SJCRH30 (cell line): ENCODE data around the gene TH. TPM values are rescaled to one million over a fixed set of nuclear protein-coding genes. Genes with fewer than 3 reads are reported as not detected.

ENCODE experiments used
- DNase-seq, 2 experiments: peaks; one replicate each; pipeline ENCODE4 v3.0.0-alpha.2; 2015 to 2020
- H3K27ac ChIP-seq: fragments of 250-450 bp; sonication (Bioruptor Pico); 2 replicates; pipeline ENCODE4 v1.5.1; 2020; ENCODE audit warnings: mild to moderate bottlenecking, moderate library complexity
- H3K27me3 ChIP-seq: fragments of 250-450 bp; sonication (Bioruptor Pico); 2 replicates; pipeline ENCODE4 v1.5.1; 2020; ENCODE audit warnings: mild to moderate bottlenecking, moderate library complexity
- H3K36me3 ChIP-seq: fragments of 250-450 bp; sonication (Bioruptor Pico); 2 replicates; pipeline ENCODE4 v1.5.1; 2020; ENCODE audit warnings: mild to moderate bottlenecking, moderate library complexity
- H3K4me1 ChIP-seq: fragments of 250-450 bp; sonication (Bioruptor Pico); 2 replicates; pipeline ENCODE4 v1.5.1; 2020; ENCODE audit warnings: mild to moderate bottlenecking, moderate library complexity
- H3K4me3 ChIP-seq: fragments of 250-450 bp; sonication (Bioruptor Pico); 2 replicates; pipeline ENCODE4 v1.5.1; 2020; ENCODE audit warnings: mild to moderate bottlenecking, moderate library complexity
- H3K9me3 ChIP-seq: fragments of 250-450 bp; sonication (Bioruptor Pico); replicated peaks from 2 replicates; pipeline ENCODE4 v1.5.1; 2020; ENCODE audit warnings: mild to moderate bottlenecking, moderate library complexity
- total RNA-seq: library from RNA; depleted of rRNA; stranded (reverse); fragments of >200 nt; shearing (Covaris generic); gene quantifications from 2 replicates; pipeline ENCODE4 v1.2.3, GENCODE V29; 2014

The TH gene
- total RNA-seq, 1 experiment from 2014 or later, result not detected

GRCh38 chr11:2169005-2169378, 2.6 kb downstream of the TH start:
- H3K9me3 ChIP-seq, result no peaks in the 10 kb centered on the region
- no peaks in the 10 kb centered on the region for H3K4me1 ChIP-seq
- H3K27me3 ChIP-seq, result 0 out of 2 replicates have a peak, but pooled peaks cover 4% of the 10 kb centered on the region
- no peak for DNase-seq
- no peak overlapping the region for H3K4me3 ChIP-seq
- H3K27ac ChIP-seq, result no peak overlapping the region
- H3K36me3 ChIP-seq, result no peaks in the 10 kb centered on the region

- no peaks in the 10 kb centered on the region for H3K9me3 ChIP-seq
- 0 out of 2 replicates have a peak, but pooled peaks cover 6% of the 10 kb centered on the region for H3K27me3 ChIP-seq
- H3K4me3 ChIP-seq, result no peak overlapping the region
- H3K36me3 ChIP-seq, result no peaks in the 10 kb centered on the region
- no peak for DNase-seq
- no peaks in the 10 kb centered on the region for H3K4me1 ChIP-seq
- no peak overlapping the region for H3K27ac ChIP-seq
Observed at GRCh38 chr11:2168286-2169004, 3.2 kb downstream of the TH start.

GRCh38 chr11:2167141-2168045, 4.2 kb downstream of the TH start:
- Histone ChIP-seq H3K27ac (no peak overlapping the region), H3K4me1 (no peaks in the 10 kb centered on the region), H3K9me3 (no peaks in the 10 kb centered on the region), H3K27me3 (0 out of 2 replicates have a peak, but pooled peaks cover 6% of the 10 kb centered on the region), H3K4me3 (no peak overlapping the region), H3K36me3 (no peaks in the 10 kb centered on the region)
- no peak for DNase-seq

GRCh38 chr11:2166091-2166851, 5.3 kb downstream of the TH start:
- Histone ChIP-seq H3K4me3 (no peak overlapping the region), H3K27me3 (0 out of 2 replicates have a peak, but pooled peaks cover 6% of the 10 kb centered on the region), H3K36me3 (no peaks in the 10 kb centered on the region), H3K27ac (no peak overlapping the region), H3K4me1 (no peaks in the 10 kb centered on the region), H3K9me3 (no peaks in the 10 kb centered on the region)
- DNase-seq, result no peak

- Histone ChIP-seq H3K9me3 (no peaks in the 10 kb centered on the region), H3K27me3 (0 out of 2 replicates have a peak, but pooled peaks cover 6% of the 10 kb centered on the region), H3K36me3 (no peaks in the 10 kb centered on the region), H3K4me1 (no peaks in the 10 kb centered on the region), H3K4me3 (no peak overlapping the region), H3K27ac (no peak overlapping the region)
- DNase-seq, result no peak
Observed at GRCh38 chr11:2165571-2165970, 6.0 kb downstream of the TH start.

GRCh38 chr11:2164861-2165555, 6.6 kb downstream of the TH start:
- H3K27me3 ChIP-seq, result 0 out of 2 replicates have a peak, but pooled peaks cover 6% of the 10 kb centered on the region

GRCh38 chr11:2164081-2164480, 7.5 kb downstream of the TH start:
- H3K36me3 ChIP-seq, result no peaks in the 10 kb centered on the region
- H3K9me3 ChIP-seq, result no peaks in the 10 kb centered on the region
- no peak overlapping the region for H3K4me3 ChIP-seq
- H3K27ac ChIP-seq, result no peak overlapping the region
- H3K27me3 ChIP-seq, result 0 out of 2 replicates have a peak, but pooled peaks cover 6% of the 10 kb centered on the region
- no peak for DNase-seq
- H3K4me1 ChIP-seq, result no peaks in the 10 kb centered on the region

More at GRCh38 chr11:2164861-2165555, 6.6 kb downstream of the TH start:
- no peak overlapping the region for H3K27ac ChIP-seq
- H3K36me3 ChIP-seq, result no peaks in the 10 kb centered on the region
- H3K9me3 ChIP-seq, result no peaks in the 10 kb centered on the region
- H3K4me3 ChIP-seq, result no peak overlapping the region
- no peaks in the 10 kb centered on the region for H3K4me1 ChIP-seq
- DNase-seq, result peak in 1 of 2 experiments; percentile 22

GRCh38 chr11:2163428-2163978, 8.1 kb downstream of the TH start:
- no peaks in the 10 kb centered on the region for H3K4me1 ChIP-seq
- DNase-seq, result peak in 1 of 2 experiments; percentile 46
- H3K27ac ChIP-seq, result no peak overlapping the region
- no peak overlapping the region for H3K4me3 ChIP-seq
- H3K27me3 ChIP-seq, result 0 out of 2 replicates have a peak, but pooled peaks cover 6% of the 10 kb centered on the region
- no peaks in the 10 kb centered on the region for H3K36me3 ChIP-seq
- H3K9me3 ChIP-seq, result no peaks in the 10 kb centered on the region

- Histone ChIP-seq H3K9me3 (no peaks in the 10 kb centered on the region), H3K27me3 (0 out of 2 replicates have a peak, but pooled peaks cover 6% of the 10 kb centered on the region), H3K27ac (no peak within 1 kb of the TSS), H3K36me3 (no peaks in the 10 kb centered on the region), H3K4me1 (peaks cover 6% of the 10 kb centered on the region), H3K4me3 (no peak within 1 kb of the TSS)
- DNase-seq, result no peak
Observed at GRCh38 chr11:2160736-2161259, 10.8 kb downstream of the TH start, which contains the start of gene INS. Gene INS (minus strand): TSS chr11:2161209. CDS start chr11:2160971, 238 bp downstream.

- 0 out of 2 replicates have a peak, but pooled peaks cover 6% of the 10 kb centered on the region for H3K27me3 ChIP-seq
- H3K4me1 ChIP-seq, result peaks cover 9% of the 10 kb centered on the region
- no peaks in the 10 kb centered on the region for H3K36me3 ChIP-seq
- H3K9me3 ChIP-seq, result no peaks in the 10 kb centered on the region
- H3K27ac ChIP-seq, result no peak overlapping the region
- H3K4me3 ChIP-seq, result no peak overlapping the region
- DNase-seq, result no peak
Observed at GRCh38 chr11:2159536-2160413, 11.8 kb downstream of the TH start.

- H3K4me3 ChIP-seq, result no peak overlapping the region
- no peaks in the 10 kb centered on the region for H3K36me3 ChIP-seq
- 0 out of 2 replicates have a peak, but pooled peaks cover 1% of the 10 kb centered on the region for H3K27me3 ChIP-seq
- no peak for DNase-seq
- H3K4me1 ChIP-seq, result peaks cover 9% of the 10 kb centered on the region
- no peaks in the 10 kb centered on the region for H3K9me3 ChIP-seq
- H3K27ac ChIP-seq, result no peak overlapping the region
Observed at GRCh38 chr11:2158966-2159365, 12.6 kb downstream of the TH start.

- Histone ChIP-seq H3K27ac (no peak overlapping the region), H3K27me3 (no peaks in the 10 kb centered on the region), H3K4me1 (peaks cover 9% of the 10 kb centered on the region), H3K9me3 (no peaks in the 10 kb centered on the region), H3K36me3 (no peaks in the 10 kb centered on the region), H3K4me3 (no peak overlapping the region)
- no peak for DNase-seq
Observed at GRCh38 chr11:2158296-2158737, 13.3 kb downstream of the TH start.
